A549 (cell line): ENCODE measurements around the gene CD81.

Source experiments
- BHLHE40 ChIP-seq: IDR thresholded peaks from 2 replicates; pipeline ENCODE4 v1.6.1; 2012; ENCODE audit warnings: low read depth, low read length, inconsistent platforms
- FOXS1 ChIP-seq: fragments of 250-450 bp; sonication (Bioruptor Pico); IDR thresholded peaks from 2 replicates; pipeline ENCODE4 v1.5.0; 2020; ENCODE audit warnings: mild to moderate bottlenecking, moderate library complexity
- KDM1A ChIP-seq: fragments of 200-600 bp; sonication (generic); IDR thresholded peaks from 2 replicates; pipeline ENCODE4 v1.6.1; 2016; ENCODE audit warnings: low read depth, mild to moderate bottlenecking
- MAZ ChIP-seq: fragments of 150-350 bp; IDR thresholded peaks from 2 replicates; pipeline ENCODE4 v1.6.1; 2014; ENCODE audit warnings: antibody characterized with exemption, low read depth, low read length, borderline replicate concordance
- NR3C1 ChIP-seq: fragments of >200 bp; sonication (Bioruptor Twin); formaldehyde crosslinking; IDR thresholded peaks from 3 replicates; pipeline ENCODE4 v1.6.1; 2017
- REST ChIP-seq: fragments of 200-600 bp; sonication (generic); IDR thresholded peaks from 2 replicates; pipeline ENCODE4 v1.6.1; 2016; ENCODE audit warnings: antibody characterized with exemption, mild to moderate bottlenecking, moderate library complexity
- TF ChIP-seq, protein P1 (sequence below): IDR thresholded peaks from 2 replicates; pipeline ENCODE4 v1.6.1; 2012
- TF ChIP-seq, protein P2 (sequence below): fragments of >200 bp; sonication (Bioruptor Twin); formaldehyde crosslinking; IDR thresholded peaks from 3 replicates; pipeline ENCODE4 v1.5.1; 2016
- TF ChIP-seq, protein P3 (sequence below): fragments of 150-350 bp; IDR thresholded peaks from 2 replicates; pipeline ENCODE4 v1.6.1; 2014; ENCODE audit warnings: low read depth, mild to moderate bottlenecking, low read length

DNA sequence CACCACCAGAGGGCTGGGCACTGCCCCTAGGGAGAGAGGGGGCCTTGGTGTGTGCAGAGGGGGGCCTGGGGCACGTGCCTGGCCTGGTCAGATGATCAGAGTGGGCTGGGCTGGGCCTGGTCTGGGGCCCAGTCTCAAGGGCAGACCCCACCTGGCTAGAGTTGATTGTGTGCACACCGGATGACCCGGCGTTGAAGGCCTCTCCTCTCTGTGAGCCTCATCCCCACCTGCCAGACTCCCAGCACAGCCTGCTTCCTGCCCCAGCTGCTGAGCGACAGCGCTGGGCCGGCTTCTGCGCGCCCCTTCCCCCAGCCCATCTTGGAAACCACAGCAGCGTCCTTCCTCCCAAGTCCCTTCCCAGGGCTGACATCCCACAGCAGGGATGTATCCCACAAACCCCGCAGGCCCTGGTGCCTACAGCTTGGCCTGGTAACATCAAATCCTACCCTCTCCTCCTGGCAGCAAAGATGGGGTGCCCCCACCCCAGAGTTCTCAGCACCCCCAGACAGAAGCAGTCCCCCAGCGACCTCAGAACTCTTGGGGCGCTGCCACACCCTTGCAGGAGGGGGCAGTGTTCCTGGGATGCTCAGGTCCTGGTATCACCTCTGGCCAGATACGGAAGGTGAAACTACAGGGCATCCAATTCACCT is 12.4 kb downstream of the CD81 start:
- TF ChIP-seq MAZ: no peak
- no peak for TF ChIP-seq NR3C1
- TF ChIP-seq, protein P1, sequence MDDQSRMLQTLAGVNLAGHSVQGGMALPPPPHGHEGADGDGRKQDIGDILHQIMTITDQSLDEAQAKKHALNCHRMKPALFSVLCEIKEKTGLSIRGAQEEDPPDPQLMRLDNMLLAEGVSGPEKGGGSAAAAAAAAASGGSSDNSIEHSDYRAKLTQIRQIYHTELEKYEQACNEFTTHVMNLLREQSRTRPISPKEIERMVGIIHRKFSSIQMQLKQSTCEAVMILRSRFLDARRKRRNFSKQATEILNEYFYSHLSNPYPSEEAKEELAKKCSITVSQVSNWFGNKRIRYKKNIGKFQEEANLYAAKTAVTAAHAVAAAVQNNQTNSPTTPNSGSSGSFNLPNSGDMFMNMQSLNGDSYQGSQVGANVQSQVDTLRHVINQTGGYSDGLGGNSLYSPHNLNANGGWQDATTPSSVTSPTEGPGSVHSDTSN: no peak
- TF ChIP-seq, protein P2, sequence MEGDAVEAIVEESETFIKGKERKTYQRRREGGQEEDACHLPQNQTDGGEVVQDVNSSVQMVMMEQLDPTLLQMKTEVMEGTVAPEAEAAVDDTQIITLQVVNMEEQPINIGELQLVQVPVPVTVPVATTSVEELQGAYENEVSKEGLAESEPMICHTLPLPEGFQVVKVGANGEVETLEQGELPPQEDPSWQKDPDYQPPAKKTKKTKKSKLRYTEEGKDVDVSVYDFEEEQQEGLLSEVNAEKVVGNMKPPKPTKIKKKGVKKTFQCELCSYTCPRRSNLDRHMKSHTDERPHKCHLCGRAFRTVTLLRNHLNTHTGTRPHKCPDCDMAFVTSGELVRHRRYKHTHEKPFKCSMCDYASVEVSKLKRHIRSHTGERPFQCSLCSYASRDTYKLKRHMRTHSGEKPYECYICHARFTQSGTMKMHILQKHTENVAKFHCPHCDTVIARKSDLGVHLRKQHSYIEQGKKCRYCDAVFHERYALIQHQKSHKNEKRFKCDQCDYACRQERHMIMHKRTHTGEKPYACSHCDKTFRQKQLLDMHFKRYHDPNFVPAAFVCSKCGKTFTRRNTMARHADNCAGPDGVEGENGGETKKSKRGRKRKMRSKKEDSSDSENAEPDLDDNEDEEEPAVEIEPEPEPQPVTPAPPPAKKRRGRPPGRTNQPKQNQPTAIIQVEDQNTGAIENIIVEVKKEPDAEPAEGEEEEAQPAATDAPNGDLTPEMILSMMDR: no peak
- TF ChIP-seq FOXS1 (CRISPR knock-in tag): no peak
- no peak for TF ChIP-seq KDM1A
- TF ChIP-seq BHLHE40: no peak
- TF ChIP-seq REST: no peak
- TF ChIP-seq, protein P3, sequence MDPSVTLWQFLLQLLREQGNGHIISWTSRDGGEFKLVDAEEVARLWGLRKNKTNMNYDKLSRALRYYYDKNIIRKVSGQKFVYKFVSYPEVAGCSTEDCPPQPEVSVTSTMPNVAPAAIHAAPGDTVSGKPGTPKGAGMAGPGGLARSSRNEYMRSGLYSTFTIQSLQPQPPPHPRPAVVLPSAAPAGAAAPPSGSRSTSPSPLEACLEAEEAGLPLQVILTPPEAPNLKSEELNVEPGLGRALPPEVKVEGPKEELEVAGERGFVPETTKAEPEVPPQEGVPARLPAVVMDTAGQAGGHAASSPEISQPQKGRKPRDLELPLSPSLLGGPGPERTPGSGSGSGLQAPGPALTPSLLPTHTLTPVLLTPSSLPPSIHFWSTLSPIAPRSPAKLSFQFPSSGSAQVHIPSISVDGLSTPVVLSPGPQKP: no peak
